SK-N-SH treated with all-trans-retinoic acid at 6 μM for 48 hours (cell line): ENCODE measurements around the gene LUZP1.
"Not testable (repeated sequence)": the region's sequence is repeated elsewhere in the genome, so short reads cannot be mapped to it uniquely, and the experiment has no call there.

Experiments
- BACH2 ChIP-seq: fragments of 250-450 bp; sonication (Bioruptor Pico); IDR thresholded peaks from 2 replicates; pipeline ENCODE4 v1.9.0; 2021; ENCODE audit warnings: mild to moderate bottlenecking, borderline replicate concordance
- CSDC2 ChIP-seq: fragments of 250-450 bp; sonication (Bioruptor Pico); IDR thresholded peaks from 2 replicates; pipeline ENCODE4 v1.5.0; 2020; ENCODE audit warnings: mild to moderate bottlenecking, moderate library complexity
- OSR1 ChIP-seq: fragments of 250-450 bp; sonication (Bioruptor Pico); IDR thresholded peaks from 2 replicates; pipeline ENCODE4 v1.8.0; 2022; ENCODE audit warnings: moderate library complexity, mild to moderate bottlenecking, inconsistent platforms
- RARB ChIP-seq: fragments of 250-450 bp; sonication (Bioruptor Pico); IDR thresholded peaks from 2 replicates; pipeline ENCODE4 v1.8.0; 2021; ENCODE audit warnings: mild to moderate bottlenecking, moderate library complexity
- TCF4 ChIP-seq: fragments of 250-450 bp; sonication (Bioruptor Pico); IDR thresholded peaks from 2 replicates; pipeline ENCODE4 v1.8.0; 2021; ENCODE audit warnings: mild to moderate bottlenecking, moderate library complexity, borderline replicate concordance
- TOX ChIP-seq: fragments of 250-450 bp; sonication (Bioruptor Pico); IDR thresholded peaks from 2 replicates; pipeline ENCODE4 v1.8.0; 2021; ENCODE audit warnings: mild to moderate bottlenecking, moderate library complexity, borderline replicate concordance
- ZFP3 ChIP-seq: fragments of 250-450 bp; sonication (Bioruptor Pico); IDR thresholded peaks from 2 replicates; pipeline ENCODE4 v1.5.0; 2020; ENCODE audit warnings: mild to moderate bottlenecking, moderate library complexity
- ZNF565 ChIP-seq: fragments of 450-650 bp; formaldehyde crosslinking; conservative IDR thresholded peaks from 2 replicates; pipeline ENCODE4 v1.5.0; 2020; ENCODE audit warnings: low read depth, mild to moderate bottlenecking, moderate library complexity
- ZNF70 ChIP-seq: fragments of 450-650 bp; formaldehyde crosslinking; IDR thresholded peaks from 2 replicates; pipeline ENCODE4 v1.5.0; 2020; ENCODE audit warnings: mild to moderate bottlenecking, moderate library complexity
- TF ChIP-seq, protein P1 (sequence below): fragments of 250-450 bp; sonication (Bioruptor Pico); IDR thresholded peaks from 2 replicates; pipeline ENCODE4 v1.8.0; 2020; ENCODE audit warnings: mild to moderate bottlenecking, moderate library complexity, borderline replicate concordance
- TF ChIP-seq, protein P2 (sequence below): fragments of 250-450 bp; sonication (Bioruptor Pico); IDR thresholded peaks from 2 replicates; pipeline ENCODE4 v1.5.1; 2021; ENCODE audit warnings: mild to moderate bottlenecking, moderate library complexity
- TF ChIP-seq, protein P3 (sequence below): fragments of 250-450 bp; sonication (Bioruptor Pico); IDR thresholded peaks from 2 replicates; pipeline ENCODE4 v1.5.1; 2020; ENCODE audit warnings: low read depth, mild to moderate bottlenecking, moderate library complexity

DNA sequence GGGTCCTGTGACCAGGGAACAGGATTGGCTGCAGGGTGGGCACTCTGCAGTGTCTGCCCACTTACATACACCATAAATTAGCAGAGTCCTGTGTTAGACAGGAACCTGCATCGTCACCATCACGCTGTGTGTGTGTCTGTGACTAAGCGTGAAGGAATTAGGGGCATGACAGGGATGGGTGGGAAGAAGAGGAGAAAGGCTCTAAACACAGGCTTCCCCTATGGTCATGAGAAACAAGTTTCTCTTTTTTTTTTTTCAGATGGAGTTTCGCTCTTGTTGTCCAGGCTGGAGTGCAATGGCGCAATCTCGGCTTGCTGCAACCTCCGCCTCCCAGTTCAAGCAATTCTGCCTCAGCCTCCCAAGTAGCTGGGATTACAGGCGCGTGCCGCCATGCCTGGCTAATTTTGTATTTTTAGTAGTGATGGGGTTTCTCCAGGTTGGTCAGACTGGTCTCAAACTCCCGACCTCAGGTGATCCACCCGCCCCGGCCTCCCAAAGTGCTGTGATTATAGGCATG lies 20.3 kb upstream of the LUZP1 start:
- TF ChIP-seq TCF4; BACH2 (CRISPR knock-in tag); ZNF70 (CRISPR knock-in tag); ZFP3 (CRISPR knock-in tag); OSR1 (CRISPR knock-in tag); RARB (CRISPR knock-in tag); ZNF565; CSDC2 (CRISPR knock-in tag); TOX: not testable (repeated sequence)
- TF ChIP-seq, protein P1, sequence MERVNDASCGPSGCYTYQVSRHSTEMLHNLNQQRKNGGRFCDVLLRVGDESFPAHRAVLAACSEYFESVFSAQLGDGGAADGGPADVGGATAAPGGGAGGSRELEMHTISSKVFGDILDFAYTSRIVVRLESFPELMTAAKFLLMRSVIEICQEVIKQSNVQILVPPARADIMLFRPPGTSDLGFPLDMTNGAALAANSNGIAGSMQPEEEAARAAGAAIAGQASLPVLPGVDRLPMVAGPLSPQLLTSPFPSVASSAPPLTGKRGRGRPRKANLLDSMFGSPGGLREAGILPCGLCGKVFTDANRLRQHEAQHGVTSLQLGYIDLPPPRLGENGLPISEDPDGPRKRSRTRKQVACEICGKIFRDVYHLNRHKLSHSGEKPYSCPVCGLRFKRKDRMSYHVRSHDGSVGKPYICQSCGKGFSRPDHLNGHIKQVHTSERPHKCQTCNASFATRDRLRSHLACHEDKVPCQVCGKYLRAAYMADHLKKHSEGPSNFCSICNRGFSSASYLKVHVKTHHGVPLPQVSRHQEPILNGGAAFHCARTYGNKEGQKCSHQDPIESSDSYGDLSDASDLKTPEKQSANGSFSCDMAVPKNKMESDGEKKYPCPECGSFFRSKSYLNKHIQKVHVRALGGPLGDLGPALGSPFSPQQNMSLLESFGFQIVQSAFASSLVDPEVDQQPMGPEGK (CRISPR knock-in tag), result not testable (repeated sequence)
- TF ChIP-seq, protein P2, sequence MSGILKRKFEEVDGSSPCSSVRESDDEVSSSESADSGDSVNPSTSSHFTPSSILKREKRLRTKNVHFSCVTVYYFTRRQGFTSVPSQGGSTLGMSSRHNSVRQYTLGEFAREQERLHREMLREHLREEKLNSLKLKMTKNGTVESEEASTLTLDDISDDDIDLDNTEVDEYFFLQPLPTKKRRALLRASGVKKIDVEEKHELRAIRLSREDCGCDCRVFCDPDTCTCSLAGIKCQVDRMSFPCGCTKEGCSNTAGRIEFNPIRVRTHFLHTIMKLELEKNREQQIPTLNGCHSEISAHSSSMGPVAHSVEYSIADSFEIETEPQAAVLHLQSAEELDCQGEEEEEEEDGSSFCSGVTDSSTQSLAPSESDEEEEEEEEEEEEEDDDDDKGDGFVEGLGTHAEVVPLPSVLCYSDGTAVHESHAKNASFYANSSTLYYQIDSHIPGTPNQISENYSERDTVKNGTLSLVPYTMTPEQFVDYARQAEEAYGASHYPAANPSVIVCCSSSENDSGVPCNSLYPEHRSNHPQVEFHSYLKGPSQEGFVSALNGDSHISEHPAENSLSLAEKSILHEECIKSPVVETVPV (CRISPR knock-in tag), result not testable (repeated sequence)
- TF ChIP-seq, protein P3, sequence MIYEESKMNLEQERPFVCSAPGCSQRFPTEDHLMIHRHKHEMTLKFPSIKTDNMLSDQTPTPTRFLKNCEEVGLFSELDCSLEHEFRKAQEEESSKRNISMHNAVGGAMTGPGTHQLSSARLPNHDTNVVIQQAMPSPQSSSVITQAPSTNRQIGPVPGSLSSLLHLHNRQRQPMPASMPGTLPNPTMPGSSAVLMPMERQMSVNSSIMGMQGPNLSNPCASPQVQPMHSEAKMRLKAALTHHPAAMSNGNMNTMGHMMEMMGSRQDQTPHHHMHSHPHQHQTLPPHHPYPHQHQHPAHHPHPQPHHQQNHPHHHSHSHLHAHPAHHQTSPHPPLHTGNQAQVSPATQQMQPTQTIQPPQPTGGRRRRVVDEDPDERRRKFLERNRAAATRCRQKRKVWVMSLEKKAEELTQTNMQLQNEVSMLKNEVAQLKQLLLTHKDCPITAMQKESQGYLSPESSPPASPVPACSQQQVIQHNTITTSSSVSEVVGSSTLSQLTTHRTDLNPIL, result not testable (repeated sequence)
